Activated T-helper 1 cell treated with anti-CD3 and anti-CD28 coated beads, Interleukin-12 subunit alpha, Interleukin-12 subunit beta, Interleukin-2, Interleukin-4 antibody, amounts not matched to agents 30 ng/mL and 10 ng/mL and 1 ng/mL, durations not matched to agents 14 hours and 24 hours and 36 hours (primary cell): ENCODE measurements around the gene GRIK4. TPM values are rescaled to one million over a fixed set of nuclear protein-coding genes. Genes with fewer than 3 reads are reported as not detected.

Experiments
- DNase-seq: peaks from one replicate; pipeline ENCODE4 v3.0.0; 2021; ENCODE audit warnings: low spot score
- H3K27ac Mint-ChIP-seq: one replicate; pipeline ENCODE4 v1.8.0; 2021; ENCODE audit warnings: mild to moderate bottlenecking, mixed read lengths
- H3K27me3 Mint-ChIP-seq: one replicate; pipeline ENCODE4 v1.8.0; 2022; ENCODE audit warnings: mild to moderate bottlenecking, moderate library complexity, mixed read lengths; ENCODE audit not compliant: insufficient read depth
- H3K36me3 Mint-ChIP-seq: one replicate; pipeline ENCODE4 v1.8.0; 2021; ENCODE audit warnings: low read depth, mixed read lengths
- H3K4me1 Mint-ChIP-seq: one replicate; pipeline ENCODE4 v1.8.0; 2021; ENCODE audit warnings: low read depth, mixed read lengths
- H3K4me3 Mint-ChIP-seq: one replicate; pipeline ENCODE4 v1.8.0; 2021; ENCODE audit warnings: mild to moderate bottlenecking, moderate library complexity, mixed read lengths
- H3K9me3 Mint-ChIP-seq: one replicate; pipeline ENCODE4 v1.8.0; 2021; ENCODE audit warnings: mixed read lengths
- intact Hi-C: fragments of 100-400 bp; cut with micrococcal nuclease; formaldehyde crosslinking; loops from one replicate; pipeline ENCODE4 v1.15.1; 2024
- total RNA-seq: library from RNA; stranded (reverse); gene quantifications from 2 replicates; pipeline ENCODE4 v1.2.3, GENCODE V29; 2022

GRIK4 gene
- total RNA-seq, 1 donor from 2014 or later: 0.16 TPM

- no peaks in the 10 kb centered on the region for H3K36me3 Mint-ChIP-seq
- no peak overlapping the region for H3K4me3 Mint-ChIP-seq
- H3K4me1 Mint-ChIP-seq: no peaks in the 10 kb centered on the region
- H3K9me3 Mint-ChIP-seq: no peaks in the 10 kb centered on the region
- intact Hi-C loops: no loop called here
- no peak for DNase-seq
- H3K27ac Mint-ChIP-seq: no peak overlapping the region
- H3K27me3 Mint-ChIP-seq: peaks cover 1% of the 10 kb centered on the region
Observed at GRCh38 chr11:120794748-120795147, 283.2 kb downstream of the GRIK4 start.

GRCh38 chr11:120795185-120795584, 283.6 kb downstream of the GRIK4 start:
- Mint-ChIP-seq H3K36me3 (no peaks in the 10 kb centered on the region), H3K4me1 (no peaks in the 10 kb centered on the region), H3K4me3 (no peak overlapping the region), H3K27ac (no peak overlapping the region), H3K9me3 (no peaks in the 10 kb centered on the region), H3K27me3 (peaks cover 1% of the 10 kb centered on the region)
- DNase-seq: no peak
- intact Hi-C loops: no loop called here

GRCh38 chr11:120797143-120797542, 285.6 kb downstream of the GRIK4 start:
- no peaks in the 10 kb centered on the region for H3K9me3 Mint-ChIP-seq
- DNase-seq: no peak
- H3K27ac Mint-ChIP-seq: no peak overlapping the region
- intact Hi-C loops: no loop called here
- no peaks in the 10 kb centered on the region for H3K36me3 Mint-ChIP-seq
- no peak overlapping the region for H3K4me3 Mint-ChIP-seq
- H3K4me1 Mint-ChIP-seq: no peaks in the 10 kb centered on the region
- peaks cover 1% of the 10 kb centered on the region for H3K27me3 Mint-ChIP-seq

GRCh38 chr11:120798854-120799253, 287.3 kb downstream of the GRIK4 start:
- no peaks in the 10 kb centered on the region for H3K9me3 Mint-ChIP-seq
- H3K27ac Mint-ChIP-seq: no peak overlapping the region
- intact Hi-C loops: no loop called here

GRCh38 chr11:120800206-120800605, 288.7 kb downstream of the GRIK4 start:
- H3K36me3 Mint-ChIP-seq: no peaks in the 10 kb centered on the region
- no peak for DNase-seq
- intact Hi-C loops: no loop called here
- H3K27me3 Mint-ChIP-seq: peaks cover 1% of the 10 kb centered on the region
- no peak overlapping the region for H3K27ac Mint-ChIP-seq
- no peaks in the 10 kb centered on the region for H3K9me3 Mint-ChIP-seq
- no peaks in the 10 kb centered on the region for H3K4me1 Mint-ChIP-seq
- H3K4me3 Mint-ChIP-seq: no peak overlapping the region

More at GRCh38 chr11:120798854-120799253, 287.3 kb downstream of the GRIK4 start:
- H3K36me3 Mint-ChIP-seq: no peaks in the 10 kb centered on the region
- peaks cover 1% of the 10 kb centered on the region for H3K27me3 Mint-ChIP-seq
- no peaks in the 10 kb centered on the region for H3K4me1 Mint-ChIP-seq
- DNase-seq: no peak
- H3K4me3 Mint-ChIP-seq: no peak overlapping the region

GRCh38 chr11:120801801-120802689, 290.5 kb downstream of the GRIK4 start:
- peak; percentile 21 for DNase-seq
- Mint-ChIP-seq H3K27ac (no peak overlapping the region), H3K4me3 (no peak overlapping the region), H3K9me3 (no peaks in the 10 kb centered on the region), H3K36me3 (no peaks in the 10 kb centered on the region), H3K27me3 (no peaks in the 10 kb centered on the region), H3K4me1 (no peaks in the 10 kb centered on the region)
- intact Hi-C loops: loop anchor here (1.0 kb wide), 1 partner anchor 291 kb away; the partner anchor contains the start of gene GRIK4

- Mint-ChIP-seq H3K4me1 (no peaks in the 10 kb centered on the region), H3K27me3 (peaks cover 2% of the 10 kb centered on the region), H3K9me3 (no peaks in the 10 kb centered on the region), H3K4me3 (no peak overlapping the region), H3K36me3 (no peaks in the 10 kb centered on the region), H3K27ac (no peak overlapping the region)
- DNase-seq: no peak
- intact Hi-C loops: no loop called here
Observed at GRCh38 chr11:120805960-120806555, 294.5 kb downstream of the GRIK4 start.

GRCh38 chr11:120807414-120808150, 296.0 kb downstream of the GRIK4 start:
- intact Hi-C loops: no loop called here
- no peaks in the 10 kb centered on the region for H3K36me3 Mint-ChIP-seq
- H3K27ac Mint-ChIP-seq: no peak overlapping the region
- H3K4me1 Mint-ChIP-seq: no peaks in the 10 kb centered on the region
- no peaks in the 10 kb centered on the region for H3K9me3 Mint-ChIP-seq
- H3K4me3 Mint-ChIP-seq: no peak overlapping the region
- no peak for DNase-seq
- H3K27me3 Mint-ChIP-seq: peaks cover 2% of the 10 kb centered on the region

- H3K9me3 Mint-ChIP-seq: no peaks in the 10 kb centered on the region
- no peak for DNase-seq
- no peak overlapping the region for H3K27ac Mint-ChIP-seq
- intact Hi-C loops: no loop called here
- H3K4me3 Mint-ChIP-seq: no peak overlapping the region
- H3K36me3 Mint-ChIP-seq: no peaks in the 10 kb centered on the region
- peaks cover 2% of the 10 kb centered on the region for H3K27me3 Mint-ChIP-seq
- no peaks in the 10 kb centered on the region for H3K4me1 Mint-ChIP-seq
Observed at GRCh38 chr11:120808616-120809050, 297.1 kb downstream of the GRIK4 start.

GRCh38 chr11:120810251-120810650, 298.7 kb downstream of the GRIK4 start:
- intact Hi-C loops: no loop called here
- H3K9me3 Mint-ChIP-seq: no peaks in the 10 kb centered on the region

GRCh38 chr11:120811199-120811598, 299.7 kb downstream of the GRIK4 start:
- no peak overlapping the region for H3K4me3 Mint-ChIP-seq
- no peaks in the 10 kb centered on the region for H3K4me1 Mint-ChIP-seq
- H3K36me3 Mint-ChIP-seq: no peaks in the 10 kb centered on the region
- H3K27ac Mint-ChIP-seq: no peak overlapping the region
- DNase-seq: no peak
- H3K9me3 Mint-ChIP-seq: no peaks in the 10 kb centered on the region
- intact Hi-C loops: no loop called here
- peaks cover 3% of the 10 kb centered on the region for H3K27me3 Mint-ChIP-seq

More at GRCh38 chr11:120810251-120810650, 298.7 kb downstream of the GRIK4 start:
- Mint-ChIP-seq H3K4me1 (no peaks in the 10 kb centered on the region), H3K27ac (no peak overlapping the region), H3K4me3 (no peak overlapping the region), H3K27me3 (peaks cover 2% of the 10 kb centered on the region), H3K36me3 (no peaks in the 10 kb centered on the region)
- DNase-seq: no peak

- H3K4me1 Mint-ChIP-seq: no peaks in the 10 kb centered on the region
- H3K27ac Mint-ChIP-seq: no peak overlapping the region
- intact Hi-C loops: no loop called here
- no peaks in the 10 kb centered on the region for H3K36me3 Mint-ChIP-seq
- no peaks in the 10 kb centered on the region for H3K9me3 Mint-ChIP-seq
- DNase-seq: no peak
- H3K4me3 Mint-ChIP-seq: no peak overlapping the region
- H3K27me3 Mint-ChIP-seq: peaks cover 3% of the 10 kb centered on the region
Observed at GRCh38 chr11:120811731-120812130, 300.2 kb downstream of the GRIK4 start.
